Measurements from ENCODE around the gene CALM1.

CALM1 gene

DNA sequence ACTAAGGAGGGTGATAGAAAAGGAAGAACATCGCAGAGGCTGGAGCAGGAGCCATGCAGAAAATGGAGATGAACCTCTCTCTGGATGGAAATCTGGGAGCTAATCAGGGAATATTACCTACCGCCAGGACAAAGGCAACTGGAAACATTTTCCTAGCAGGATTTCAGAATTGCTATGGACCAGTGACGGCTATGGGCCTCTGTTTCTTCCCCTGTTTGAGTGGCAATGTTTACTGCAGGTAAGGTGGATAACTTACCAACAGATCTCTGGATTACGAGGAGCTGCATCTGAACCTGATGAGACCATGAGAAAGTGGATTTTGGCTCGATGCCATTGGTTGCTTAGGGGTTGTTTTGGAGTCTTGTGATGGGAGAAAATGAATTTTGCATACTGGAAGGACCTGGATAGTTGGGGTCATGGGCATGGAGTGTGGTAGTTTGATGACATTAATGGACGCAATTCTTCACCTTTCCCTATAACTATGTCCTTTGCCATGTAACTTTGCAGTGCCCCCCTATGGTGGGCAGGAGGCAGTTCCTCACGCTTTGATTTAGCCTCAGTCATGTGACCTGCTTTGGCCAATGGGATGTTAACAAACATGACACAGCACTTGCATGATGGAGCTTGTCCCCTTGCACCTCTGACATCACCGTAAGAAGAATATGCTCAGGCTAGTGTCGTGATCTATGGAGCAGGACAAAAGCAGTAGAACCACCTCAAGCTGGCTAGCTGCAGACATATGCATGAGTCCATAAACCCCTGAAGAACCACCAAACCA is 51.1 kb downstream of the CALM1 start:
- TF ChIP-seq CTCF (IDR thresholded peaks at IDR 0.05; ENCODE audit: low read depth, low read length, missing control alignments): no peak
- DNase-seq (ENCODE audit: low read depth): no peak
- H3K4me3 ChIP-seq (ENCODE audit: low read depth, low read length): no peak overlapping the region

DNA sequence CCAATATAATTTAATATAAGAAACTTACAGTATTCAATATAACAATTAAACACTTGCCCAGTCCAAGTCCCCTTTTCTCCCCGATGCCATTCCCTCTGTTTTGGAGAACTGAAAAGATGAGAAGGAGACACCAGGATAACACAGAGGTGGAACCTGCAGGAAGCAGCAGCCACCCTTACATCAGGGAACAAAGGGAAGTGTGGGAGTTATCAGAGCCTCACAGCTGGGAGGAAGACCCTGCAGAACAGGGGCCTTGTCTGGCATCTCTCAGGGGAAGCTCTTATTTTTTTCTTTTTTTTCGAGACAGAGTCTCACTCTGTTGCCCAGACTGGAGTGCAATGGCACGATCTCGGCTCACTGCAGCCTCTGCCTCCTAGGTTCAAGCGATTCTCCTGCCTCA is 52.6 kb downstream of the CALM1 start:
- no peak for DNase-seq (ENCODE audit: low read depth)
- no peak for TF ChIP-seq CTCF (IDR thresholded peaks at IDR 0.05; ENCODE audit: low read depth, low read length, missing control alignments)

DNA sequence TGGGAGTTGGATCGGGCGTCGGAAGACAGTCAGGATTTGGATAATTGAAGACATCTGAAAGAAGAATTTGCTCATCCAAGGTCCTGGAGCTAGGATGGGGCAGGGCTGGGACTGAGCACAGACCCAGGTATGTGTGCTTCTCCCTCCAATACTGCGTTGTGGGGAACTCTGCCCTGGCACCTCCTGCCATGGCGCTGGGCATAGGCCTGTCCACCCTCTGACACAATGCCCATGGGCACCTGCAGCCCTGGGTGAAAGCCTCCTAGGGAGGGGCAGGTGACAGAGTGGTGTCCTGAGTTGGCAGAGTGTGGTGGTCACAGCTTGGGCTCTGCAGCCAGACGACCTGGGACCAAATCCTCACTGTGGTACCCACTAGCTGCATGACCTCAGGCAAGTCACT is 53.3 kb downstream of the CALM1 start:
- no peak for TF ChIP-seq CTCF (IDR thresholded peaks at IDR 0.05; ENCODE audit: low read depth, low read length, missing control alignments)
- no peak for DNase-seq (ENCODE audit: low read depth)
- no peak overlapping the region for H3K4me3 ChIP-seq (ENCODE audit: low read depth, low read length)

More for the DNA sequence above, 52.6 kb downstream of the CALM1 start:
- H3K4me3 ChIP-seq (ENCODE audit: low read depth, low read length): no peak overlapping the region

- DNase-seq (ENCODE audit: low read depth): no peak
- H3K4me3 ChIP-seq (ENCODE audit: low read depth, low read length): no peak overlapping the region
- TF ChIP-seq CTCF (IDR thresholded peaks at IDR 0.05; ENCODE audit: low read depth, low read length, missing control alignments): no peak
Observed at GRCh38 chr14:90450667-90451066, 53.8 kb downstream of the CALM1 start.

DNA sequence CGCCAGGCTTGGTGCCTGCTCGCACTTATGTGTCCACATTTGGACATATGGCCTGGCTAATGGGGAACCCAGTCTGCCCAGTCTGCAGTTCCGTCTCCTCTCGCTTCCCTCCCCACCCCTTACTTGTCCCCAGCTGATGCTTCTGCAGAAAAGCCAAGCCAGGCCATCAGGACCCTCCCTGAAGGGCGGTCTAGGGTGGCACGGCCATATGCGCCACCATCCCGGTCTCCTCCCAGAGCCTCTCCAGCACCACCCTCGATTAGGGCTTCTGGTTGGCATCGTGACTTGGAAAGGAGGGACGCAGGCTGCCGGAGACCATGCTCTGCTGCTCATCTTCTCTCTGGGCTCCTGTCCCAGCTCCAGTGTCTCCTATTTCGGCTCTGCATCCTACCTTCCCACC is 54.6 kb downstream of the CALM1 start:
- no peak for DNase-seq (ENCODE audit: low read depth)
- no peak overlapping the region for H3K4me3 ChIP-seq (ENCODE audit: low read depth, low read length)
- no peak for TF ChIP-seq CTCF (IDR thresholded peaks at IDR 0.05; ENCODE audit: low read depth, low read length, missing control alignments)

GRCh38 chr14:90451961-90452360 is 55.1 kb downstream of the CALM1 start:
- no peak for TF ChIP-seq CTCF (IDR thresholded peaks at IDR 0.05; ENCODE audit: low read depth, low read length, missing control alignments)
- DNase-seq (ENCODE audit: low read depth): no peak
- no peak overlapping the region for H3K4me3 ChIP-seq (ENCODE audit: low read depth, low read length)

DNA sequence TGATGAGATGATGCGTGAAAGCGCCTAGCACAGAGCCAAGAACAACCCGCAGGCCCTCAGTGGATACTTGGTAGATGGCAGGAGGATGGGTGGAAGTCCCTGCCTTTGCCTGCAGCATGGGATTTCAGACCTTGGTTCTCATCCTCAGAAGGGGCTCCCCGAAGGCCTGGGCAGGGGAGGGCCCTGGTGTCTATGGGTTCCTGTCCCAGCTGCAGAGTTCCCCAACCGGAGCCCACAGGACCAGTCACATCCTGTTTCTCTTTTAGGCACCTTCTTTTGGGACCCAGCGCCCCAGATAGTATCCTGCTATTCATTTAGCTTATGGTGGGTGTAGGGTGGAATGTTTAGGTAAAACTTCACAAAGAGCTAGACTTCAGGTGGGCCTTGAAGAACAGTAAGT is 55.5 kb downstream of the CALM1 start:
- DNase-seq (ENCODE audit: low read depth): no peak
- TF ChIP-seq CTCF (IDR thresholded peaks at IDR 0.05; ENCODE audit: low read depth, low read length, missing control alignments): no peak
- no peak overlapping the region for H3K4me3 ChIP-seq (ENCODE audit: low read depth, low read length)

Data from GM12864 (cell line).